Measurements from ENCODE around the gene GALNTL6.

Gene GALNTL6

GRCh38 chr4:173001571-173001970, 1188.4 kb downstream of the GALNTL6 start:
- H3K79me2 ChIP-seq (ENCODE audit: insufficient read depth, low read length): no peaks in the 10 kb centered on the region
- no peak overlapping the region for H3K4me2 ChIP-seq (ENCODE audit: low read depth, low read length, poor library complexity, severe bottlenecking)
- no peak overlapping the region for H3K4me3 ChIP-seq (ENCODE audit: low read length, poor library complexity, severe bottlenecking)
- H3F3A ChIP-seq (ENCODE audit: low read depth): no peaks in the 10 kb centered on the region
- H3K27me3 ChIP-seq (ENCODE audit: insufficient read depth, low read length, poor library complexity, severe bottlenecking): no peaks in the 10 kb centered on the region
- H3K36me3 ChIP-seq (ENCODE audit: insufficient read depth, low read length): no peaks in the 10 kb centered on the region
- TF ChIP-seq EZH2phosphoT487 (IDR thresholded peaks at IDR 0.05; ENCODE audit: borderline replicate concordance) (no peak), CTCF (conservative IDR thresholded peaks at IDR 0.05; ENCODE audit: low read length) (no peak)
- no peaks in the 10 kb centered on the region for H3K9me2 ChIP-seq (replicated peaks; ENCODE audit: low read depth, low read length)
- no peaks in the 10 kb centered on the region for H4K20me1 ChIP-seq (ENCODE audit: insufficient read depth, low read length, poor library complexity, severe bottlenecking)
- H3K4me1 ChIP-seq (ENCODE audit: insufficient read depth, low read length, poor library complexity, severe bottlenecking): peaks cover 10% of the 10 kb centered on the region
- no peak overlapping the region for H3K9ac ChIP-seq (ENCODE audit: low read depth, low read length, poor library complexity, severe bottlenecking)
- no peaks in the 10 kb centered on the region for H3K9me3 ChIP-seq (ENCODE audit: insufficient read depth, low read depth, low read length)
- H2AFZ ChIP-seq (ENCODE audit: low read length): no peak overlapping the region

- TF ChIP-seq CTCF (conservative IDR thresholded peaks at IDR 0.05; ENCODE audit: low read length) (no peak), EZH2phosphoT487 (IDR thresholded peaks at IDR 0.05; ENCODE audit: borderline replicate concordance) (no peak)
These were observed 1189.8 kb downstream of the GALNTL6 start for GRCh38 chr4:173002830-173003561.

GRCh38 chr4:173005912-173006633, 1192.9 kb downstream of the GALNTL6 start:
- no peak for TF ChIP-seq EZH2phosphoT487 (IDR thresholded peaks at IDR 0.05; ENCODE audit: borderline replicate concordance)
- H3K4me1 ChIP-seq (ENCODE audit: insufficient read depth, low read length, poor library complexity, severe bottlenecking): no peaks in the 10 kb centered on the region
- no peaks in the 10 kb centered on the region for H3K79me2 ChIP-seq (ENCODE audit: insufficient read depth, low read length)
- H2AFZ ChIP-seq (ENCODE audit: low read length): no peak overlapping the region; the same call in 1 of the 2 replicates
- no peak overlapping the region for H3K9ac ChIP-seq (ENCODE audit: low read depth, low read length, poor library complexity, severe bottlenecking)
- no peaks in the 10 kb centered on the region for H3K27me3 ChIP-seq (ENCODE audit: insufficient read depth, low read length, poor library complexity, severe bottlenecking)
- no peak overlapping the region for H3K4me2 ChIP-seq (ENCODE audit: low read depth, low read length, poor library complexity, severe bottlenecking)
- H3K9me2 ChIP-seq (replicated peaks; ENCODE audit: low read depth, low read length): no peaks in the 10 kb centered on the region
- H3K9me3 ChIP-seq (ENCODE audit: insufficient read depth, low read depth, low read length): no peaks in the 10 kb centered on the region
- no peak overlapping the region for H3K4me3 ChIP-seq (ENCODE audit: low read length, poor library complexity, severe bottlenecking)
- H3F3A ChIP-seq (ENCODE audit: low read depth): no peaks in the 10 kb centered on the region
- H4K20me1 ChIP-seq (ENCODE audit: insufficient read depth, low read length, poor library complexity, severe bottlenecking): no peaks in the 10 kb centered on the region
- H3K36me3 ChIP-seq (ENCODE audit: insufficient read depth, low read length): no peaks in the 10 kb centered on the region

More at GRCh38 chr4:173002830-173003561, 1189.8 kb downstream of the GALNTL6 start:
- Histone ChIP-seq H3K4me2 (ENCODE audit: low read depth, low read length, poor library complexity, severe bottlenecking) (no peak overlapping the region), H3F3A (ENCODE audit: low read depth) (no peaks in the 10 kb centered on the region), H3K79me2 (ENCODE audit: insufficient read depth, low read length) (no peaks in the 10 kb centered on the region), H3K4me1 (ENCODE audit: insufficient read depth, low read length, poor library complexity, severe bottlenecking) (peaks cover 9% of the 10 kb centered on the region), H3K36me3 (ENCODE audit: insufficient read depth, low read length) (no peaks in the 10 kb centered on the region), H4K20me1 (ENCODE audit: insufficient read depth, low read length, poor library complexity, severe bottlenecking) (no peaks in the 10 kb centered on the region), H3K9me2 (replicated peaks; ENCODE audit: low read depth, low read length) (no peaks in the 10 kb centered on the region), H3K9me3 (ENCODE audit: insufficient read depth, low read depth, low read length) (no peaks in the 10 kb centered on the region), H3K27me3 (ENCODE audit: insufficient read depth, low read length, poor library complexity, severe bottlenecking) (no peaks in the 10 kb centered on the region), H3K4me3 (ENCODE audit: low read length, poor library complexity, severe bottlenecking) (no peak overlapping the region), H3K9ac (ENCODE audit: low read depth, low read length, poor library complexity, severe bottlenecking) (no peak overlapping the region), H2AFZ (ENCODE audit: low read length) (no peak overlapping the region)
